Retinal pigment epithelial cell (primary cell): Measurements from ENCODE around the gene SUPT4H1.

Source experiments
- DNase-seq: peaks from one replicate; pipeline ENCODE4 v3.0.0-alpha.2; 2010; ENCODE audit warnings: low read depth
- H3K4me3 ChIP-seq: 2 replicates; pipeline ENCODE4 v1.5.1; 2011; ENCODE audit warnings: mild to moderate bottlenecking, low read length, control low read depth, moderate library complexity
- TF ChIP-seq, protein P1 (sequence below): conservative IDR thresholded peaks from 2 replicates; pipeline ENCODE4 v1.5.1; 2011; ENCODE audit warnings: low read depth, low read length, control low read depth, inconsistent platforms

The SUPT4H1 gene

DNA sequence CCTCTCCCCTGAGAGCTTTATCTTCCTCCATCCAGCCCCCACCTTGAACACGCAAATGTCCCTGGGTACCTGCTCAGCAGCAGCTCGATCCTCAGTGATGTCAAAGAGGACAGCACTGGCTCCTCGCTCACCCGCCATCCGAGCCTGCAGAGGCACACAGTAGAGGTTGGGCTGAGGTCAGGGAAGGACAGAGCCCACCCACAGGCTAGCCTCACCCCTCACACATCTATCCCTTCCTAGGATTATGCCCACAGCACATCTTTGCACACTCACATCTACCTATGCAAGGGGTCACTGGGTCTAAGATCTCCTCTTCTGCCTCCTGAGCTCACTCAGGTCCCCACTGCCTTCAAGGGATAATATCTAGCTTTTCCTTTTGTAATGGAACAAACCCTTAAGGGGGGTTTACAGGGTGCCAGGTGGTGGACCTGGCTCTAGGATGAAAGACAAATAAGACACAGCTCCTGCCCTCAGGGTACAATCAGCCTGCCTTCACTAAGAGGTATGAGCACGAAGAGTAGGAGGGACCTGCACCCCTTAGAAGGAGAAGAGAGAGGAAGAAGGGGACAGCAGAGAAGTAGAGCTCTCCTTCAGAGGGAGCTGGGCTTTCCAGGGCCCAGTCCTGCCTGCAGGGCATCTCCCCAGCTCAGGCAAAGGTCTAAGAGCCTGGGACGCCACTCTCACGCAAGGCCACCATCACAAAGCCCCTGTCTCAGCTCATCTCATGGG lies 11.6 kb upstream of the SUPT4H1 start:
- DNase-seq: no peak
- no peak overlapping the region for H3K4me3 ChIP-seq
- TF ChIP-seq, protein P1, sequence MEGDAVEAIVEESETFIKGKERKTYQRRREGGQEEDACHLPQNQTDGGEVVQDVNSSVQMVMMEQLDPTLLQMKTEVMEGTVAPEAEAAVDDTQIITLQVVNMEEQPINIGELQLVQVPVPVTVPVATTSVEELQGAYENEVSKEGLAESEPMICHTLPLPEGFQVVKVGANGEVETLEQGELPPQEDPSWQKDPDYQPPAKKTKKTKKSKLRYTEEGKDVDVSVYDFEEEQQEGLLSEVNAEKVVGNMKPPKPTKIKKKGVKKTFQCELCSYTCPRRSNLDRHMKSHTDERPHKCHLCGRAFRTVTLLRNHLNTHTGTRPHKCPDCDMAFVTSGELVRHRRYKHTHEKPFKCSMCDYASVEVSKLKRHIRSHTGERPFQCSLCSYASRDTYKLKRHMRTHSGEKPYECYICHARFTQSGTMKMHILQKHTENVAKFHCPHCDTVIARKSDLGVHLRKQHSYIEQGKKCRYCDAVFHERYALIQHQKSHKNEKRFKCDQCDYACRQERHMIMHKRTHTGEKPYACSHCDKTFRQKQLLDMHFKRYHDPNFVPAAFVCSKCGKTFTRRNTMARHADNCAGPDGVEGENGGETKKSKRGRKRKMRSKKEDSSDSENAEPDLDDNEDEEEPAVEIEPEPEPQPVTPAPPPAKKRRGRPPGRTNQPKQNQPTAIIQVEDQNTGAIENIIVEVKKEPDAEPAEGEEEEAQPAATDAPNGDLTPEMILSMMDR: no peak

DNA sequence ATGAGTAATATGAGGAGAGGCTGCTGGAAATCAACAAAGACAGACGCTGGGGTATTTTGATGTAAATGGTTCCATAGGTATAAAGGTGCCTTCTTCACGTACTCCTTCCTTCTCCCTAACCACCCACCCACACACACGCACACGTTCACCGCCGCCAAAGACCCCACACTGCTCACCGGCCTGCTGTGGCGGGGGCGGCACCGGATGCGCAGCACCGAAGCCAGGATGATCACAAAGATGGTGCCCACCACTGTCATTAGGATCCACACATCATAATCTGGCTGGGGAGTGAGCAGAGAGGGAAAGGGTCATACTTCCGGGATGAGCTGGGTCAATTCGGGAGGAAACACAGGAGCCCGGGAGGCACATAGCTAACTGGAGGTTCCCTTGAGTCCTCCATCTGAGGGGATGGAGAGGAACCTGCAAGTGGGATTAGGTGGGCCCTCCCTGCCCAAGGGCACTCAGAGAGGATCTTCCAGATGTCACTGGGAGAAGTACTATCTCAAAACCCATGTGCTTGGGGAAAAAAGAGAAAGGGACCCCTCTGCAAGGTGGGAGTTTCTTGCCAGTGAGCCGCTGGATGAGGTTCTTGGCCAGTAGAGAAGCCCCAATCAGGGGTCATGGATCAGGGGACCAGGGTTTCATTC lies 10.5 kb upstream of the SUPT4H1 start:
- no peak overlapping the region for H3K4me3 ChIP-seq

DNA sequence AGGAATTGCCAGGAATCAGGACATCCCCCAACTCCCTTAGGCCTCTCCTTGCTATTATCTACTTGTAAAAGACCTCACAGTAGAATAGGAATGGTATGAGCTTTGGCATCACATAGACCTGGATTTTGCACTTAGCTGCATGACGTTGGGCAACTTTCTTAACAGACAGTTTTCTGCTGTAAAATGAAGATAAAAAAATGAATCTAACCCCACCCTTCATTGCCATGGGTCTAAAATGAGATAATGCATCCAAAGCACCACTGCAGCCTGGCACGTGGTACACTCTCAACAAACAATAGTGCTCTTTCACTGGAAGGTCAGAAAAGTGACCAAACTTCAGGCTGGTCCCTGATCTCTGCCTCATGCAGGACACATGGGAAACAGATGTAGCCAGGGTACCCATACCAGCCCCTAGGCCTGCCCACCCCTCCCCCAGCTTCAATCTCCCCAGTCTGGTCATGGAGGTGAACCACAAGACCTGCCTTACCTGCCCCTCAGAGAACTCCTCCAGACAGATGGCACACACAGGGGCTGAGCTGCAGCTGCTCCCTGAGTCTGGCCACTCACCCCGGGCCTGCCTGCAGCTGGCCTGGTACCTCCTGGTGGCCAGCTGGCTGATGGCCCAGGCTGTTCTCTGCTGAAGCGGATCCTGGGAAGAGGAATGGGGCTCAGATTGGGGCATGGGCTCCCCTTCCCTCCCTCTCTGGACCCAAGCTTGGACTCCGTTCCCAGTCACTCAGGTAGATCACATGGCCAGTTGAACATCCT lies 8.5 kb upstream of the SUPT4H1 start:
- TF ChIP-seq, protein P1: no peak
- H3K4me3 ChIP-seq: no peak overlapping the region
- DNase-seq: no peak

More for the DNA sequence above, 10.5 kb upstream of the SUPT4H1 start:
- no peak for DNase-seq
- TF ChIP-seq, protein P1: no peak

DNA sequence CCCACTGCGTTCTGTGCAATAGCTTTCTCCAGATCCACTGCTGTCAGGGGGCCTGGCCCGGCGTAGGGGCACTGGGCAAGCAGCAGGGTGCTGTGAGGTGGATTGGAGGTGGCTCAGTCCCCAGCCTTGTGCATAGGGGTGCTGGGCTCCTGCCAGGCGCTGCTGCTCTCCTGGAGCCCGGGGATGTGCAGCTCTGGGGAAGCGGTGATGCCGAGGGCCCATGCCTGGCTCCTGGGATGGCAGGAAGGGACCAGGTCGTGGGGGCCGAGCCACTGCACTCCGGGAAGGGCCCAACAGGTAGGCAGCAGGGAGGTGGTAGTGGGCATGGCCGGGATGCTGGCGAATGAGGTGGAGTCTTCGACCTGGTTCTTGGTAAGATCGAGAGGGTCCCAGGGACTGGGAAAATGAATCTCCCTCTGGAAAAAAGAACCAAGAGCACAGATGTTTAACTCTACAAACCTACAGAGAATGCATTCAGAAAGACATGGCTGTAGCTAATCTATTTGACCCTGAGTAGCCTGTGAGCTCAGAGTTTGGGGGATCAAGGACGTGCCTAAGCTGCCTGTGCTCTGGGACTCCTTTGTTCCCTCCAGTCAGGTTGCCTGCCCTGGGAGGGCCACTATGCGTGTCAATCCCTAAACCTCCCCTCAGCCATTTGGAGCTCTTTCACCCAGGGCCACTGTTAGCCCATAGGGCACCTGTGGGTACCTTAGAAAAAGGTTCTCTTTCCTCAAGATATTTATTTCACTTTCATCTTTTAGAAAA lies 6.6 kb upstream of the SUPT4H1 start:
- no peak overlapping the region for H3K4me3 ChIP-seq
- TF ChIP-seq, protein P1: no peak
- DNase-seq: no peak

DNA sequence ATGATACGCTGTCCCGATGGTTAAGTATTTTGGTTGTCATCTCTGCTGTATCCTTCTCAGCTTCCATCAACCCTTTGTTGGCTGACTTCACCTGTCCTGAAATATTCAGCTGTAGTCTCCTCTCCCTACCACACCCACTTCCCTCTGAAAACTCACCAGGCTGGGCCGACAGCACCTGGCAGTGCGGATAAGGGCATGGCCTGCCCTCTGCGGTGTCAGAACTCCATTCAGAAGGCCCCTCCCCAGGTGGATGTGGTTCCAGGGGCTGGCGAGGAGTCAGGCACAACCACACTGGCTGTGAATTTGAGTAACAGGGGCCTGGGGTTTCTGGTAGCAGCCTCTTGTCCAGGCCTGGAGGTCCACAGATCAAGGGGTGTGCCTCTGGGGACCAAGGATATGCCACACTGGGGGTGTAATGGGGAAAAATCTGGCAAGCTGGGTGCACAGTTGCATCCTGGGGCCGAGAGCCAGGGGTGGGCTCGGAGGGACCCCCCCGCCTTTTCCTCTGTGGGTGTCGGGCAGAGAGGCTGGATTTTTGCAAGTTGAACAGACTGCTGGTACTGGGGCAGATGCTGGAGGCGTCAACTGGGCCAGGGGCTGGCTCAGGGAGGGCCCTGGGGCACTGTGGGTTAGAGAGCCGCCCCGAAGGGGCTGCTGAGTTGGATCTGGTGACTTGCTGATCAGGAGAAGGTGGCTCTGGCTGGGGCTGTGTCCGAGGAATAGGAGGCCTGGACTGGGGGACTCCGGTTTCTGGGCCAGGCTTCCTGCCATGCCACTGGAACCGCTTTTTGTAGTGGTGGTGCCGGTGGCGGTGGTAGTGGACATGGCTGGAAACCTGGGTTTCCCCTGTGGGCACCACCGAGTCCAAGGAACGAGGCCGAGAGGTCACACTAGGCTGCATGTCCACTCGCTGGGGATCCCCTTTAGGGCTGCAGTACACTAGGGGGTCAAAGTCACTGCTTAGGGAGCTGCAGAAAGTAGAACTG lies 5.6 kb upstream of the SUPT4H1 start:
- no peak overlapping the region for H3K4me3 ChIP-seq
- DNase-seq: no peak
- TF ChIP-seq, protein P1: no peak

DNA sequence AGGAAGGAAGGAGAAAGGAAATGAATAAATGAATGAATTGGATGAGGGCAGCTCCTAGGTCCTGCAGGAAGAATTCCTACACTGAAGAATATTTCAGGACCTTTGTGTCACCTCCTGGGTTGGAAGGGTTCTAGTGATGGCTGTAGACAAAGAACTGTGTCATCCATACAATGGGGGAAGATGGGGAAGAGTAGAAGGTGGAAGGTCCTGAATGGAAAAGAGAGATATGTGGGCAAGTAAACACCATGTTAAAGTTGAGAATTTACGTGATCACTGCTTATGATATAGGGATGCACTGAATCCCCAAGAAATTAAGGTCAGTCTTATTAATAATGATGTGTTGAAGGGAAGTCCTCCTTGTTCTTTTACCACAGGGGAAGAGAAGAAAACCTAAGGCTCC lies 4.2 kb upstream of the SUPT4H1 start:
- no peak for DNase-seq

More for the DNA sequence above, 4.2 kb upstream of the SUPT4H1 start:
- TF ChIP-seq, protein P1: no peak
- H3K4me3 ChIP-seq: no peak overlapping the region
